ENCODE results near the gene LRP1. TPM values are rescaled to one million over a fixed set of nuclear protein-coding genes. Genes with fewer than 3 reads are reported as not detected.

LRP1 gene
- total RNA-seq, 1 donor from 2014 or later, result 369 TPM

DNA sequence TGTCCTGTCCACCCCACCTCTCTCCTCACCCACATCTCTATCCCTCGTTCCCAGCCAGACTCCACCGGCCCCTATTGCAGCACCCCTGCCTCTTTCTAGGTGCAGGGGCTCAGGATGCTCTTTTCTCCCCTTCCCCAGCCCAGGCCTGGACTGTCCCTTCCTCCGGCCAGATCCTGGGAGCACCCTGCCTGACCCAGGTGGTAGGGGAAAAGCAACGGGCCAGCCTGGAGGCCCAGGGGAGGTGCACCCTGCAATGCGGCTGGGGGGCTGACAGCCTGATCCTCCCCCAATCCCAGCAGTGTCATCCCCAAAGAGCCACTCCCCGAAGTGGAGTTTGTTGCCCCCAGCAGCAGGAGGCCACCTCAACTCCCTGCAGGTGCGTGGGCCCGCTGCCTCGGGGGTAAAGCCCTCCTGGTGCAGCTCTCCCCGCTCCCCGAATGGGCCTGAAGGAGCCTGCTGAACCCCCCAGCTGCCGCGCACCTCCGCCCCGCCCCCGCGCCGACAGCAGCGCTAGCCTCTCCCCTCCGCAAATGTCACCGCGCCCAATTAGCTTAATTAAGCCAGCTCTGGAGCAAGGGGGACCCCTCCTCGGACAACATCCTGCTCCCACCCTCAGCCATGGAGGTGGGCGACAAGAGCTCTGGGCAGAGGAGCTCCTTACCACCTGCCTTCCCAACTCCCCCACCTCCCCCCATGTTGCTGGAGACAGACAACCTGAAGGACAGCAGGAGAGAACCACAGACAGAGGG lies 93.1 kb downstream of the LRP1 start:
- Mint-ChIP-seq H3K27ac (ENCODE audit: unreplicated experiment) (no peak overlapping the region), H3K4me3 (ENCODE audit: unreplicated experiment) (no peak overlapping the region), H3K4me1 (ENCODE audit: low read depth, unreplicated experiment) (peaks cover 16% of the 10 kb centered on the region), H3K9me3 (ENCODE audit: unreplicated experiment) (peaks cover 4% of the 10 kb centered on the region), H3K36me3 (ENCODE audit: low read depth, unreplicated experiment) (peaks cover 8% of the 10 kb centered on the region), H3K27me3 (ENCODE audit: low read depth, unreplicated experiment) (peaks cover 79% of the 10 kb centered on the region)
- H3K4me2 ChIP-seq (ENCODE audit: low read length), result no peak overlapping the region
- H4K20me1 ChIP-seq (ENCODE audit: insufficient read depth, low read length), result peaks cover 36% of the 10 kb centered on the region
- H2AFZ ChIP-seq (ENCODE audit: low read depth, low read length), result no peak overlapping the region
- H3K9me3 ChIP-seq (ENCODE audit: insufficient read depth, low read depth, low read length), result peaks cover 3% of the 10 kb centered on the region
- TF ChIP-seq EZH2 (IDR thresholded peaks at IDR 0.05; ENCODE audit: insufficient read depth, low read length), result peak; percentile 69
- TF ChIP-seq, protein P1, sequence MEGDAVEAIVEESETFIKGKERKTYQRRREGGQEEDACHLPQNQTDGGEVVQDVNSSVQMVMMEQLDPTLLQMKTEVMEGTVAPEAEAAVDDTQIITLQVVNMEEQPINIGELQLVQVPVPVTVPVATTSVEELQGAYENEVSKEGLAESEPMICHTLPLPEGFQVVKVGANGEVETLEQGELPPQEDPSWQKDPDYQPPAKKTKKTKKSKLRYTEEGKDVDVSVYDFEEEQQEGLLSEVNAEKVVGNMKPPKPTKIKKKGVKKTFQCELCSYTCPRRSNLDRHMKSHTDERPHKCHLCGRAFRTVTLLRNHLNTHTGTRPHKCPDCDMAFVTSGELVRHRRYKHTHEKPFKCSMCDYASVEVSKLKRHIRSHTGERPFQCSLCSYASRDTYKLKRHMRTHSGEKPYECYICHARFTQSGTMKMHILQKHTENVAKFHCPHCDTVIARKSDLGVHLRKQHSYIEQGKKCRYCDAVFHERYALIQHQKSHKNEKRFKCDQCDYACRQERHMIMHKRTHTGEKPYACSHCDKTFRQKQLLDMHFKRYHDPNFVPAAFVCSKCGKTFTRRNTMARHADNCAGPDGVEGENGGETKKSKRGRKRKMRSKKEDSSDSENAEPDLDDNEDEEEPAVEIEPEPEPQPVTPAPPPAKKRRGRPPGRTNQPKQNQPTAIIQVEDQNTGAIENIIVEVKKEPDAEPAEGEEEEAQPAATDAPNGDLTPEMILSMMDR (IDR thresholded peaks at IDR 0.05; ENCODE audit: insufficient read depth, low read depth, low read length), result no peak
- H3K4me1 ChIP-seq (ENCODE audit: insufficient read depth, low read length), result peaks cover 8% of the 10 kb centered on the region
- DNase-seq (ENCODE audit: low read depth), result no peak
- H3K4me3 ChIP-seq (ENCODE audit: insufficient read depth, low read depth, low read length), result no peak overlapping the region
- no peak for FAIRE-seq
- no peaks in the 10 kb centered on the region for H3K79me2 ChIP-seq (ENCODE audit: insufficient read depth, low read length)
- H3K36me3 ChIP-seq (ENCODE audit: insufficient read depth, low read length), result no peaks in the 10 kb centered on the region
- peaks cover 69% of the 10 kb centered on the region for H3K27me3 ChIP-seq (ENCODE audit: insufficient read depth, low read length)
- no peak overlapping the region for H3K27ac ChIP-seq (ENCODE audit: low read depth, low read length)
- H3K9ac ChIP-seq (ENCODE audit: low read length), result no peak overlapping the region

DNA sequence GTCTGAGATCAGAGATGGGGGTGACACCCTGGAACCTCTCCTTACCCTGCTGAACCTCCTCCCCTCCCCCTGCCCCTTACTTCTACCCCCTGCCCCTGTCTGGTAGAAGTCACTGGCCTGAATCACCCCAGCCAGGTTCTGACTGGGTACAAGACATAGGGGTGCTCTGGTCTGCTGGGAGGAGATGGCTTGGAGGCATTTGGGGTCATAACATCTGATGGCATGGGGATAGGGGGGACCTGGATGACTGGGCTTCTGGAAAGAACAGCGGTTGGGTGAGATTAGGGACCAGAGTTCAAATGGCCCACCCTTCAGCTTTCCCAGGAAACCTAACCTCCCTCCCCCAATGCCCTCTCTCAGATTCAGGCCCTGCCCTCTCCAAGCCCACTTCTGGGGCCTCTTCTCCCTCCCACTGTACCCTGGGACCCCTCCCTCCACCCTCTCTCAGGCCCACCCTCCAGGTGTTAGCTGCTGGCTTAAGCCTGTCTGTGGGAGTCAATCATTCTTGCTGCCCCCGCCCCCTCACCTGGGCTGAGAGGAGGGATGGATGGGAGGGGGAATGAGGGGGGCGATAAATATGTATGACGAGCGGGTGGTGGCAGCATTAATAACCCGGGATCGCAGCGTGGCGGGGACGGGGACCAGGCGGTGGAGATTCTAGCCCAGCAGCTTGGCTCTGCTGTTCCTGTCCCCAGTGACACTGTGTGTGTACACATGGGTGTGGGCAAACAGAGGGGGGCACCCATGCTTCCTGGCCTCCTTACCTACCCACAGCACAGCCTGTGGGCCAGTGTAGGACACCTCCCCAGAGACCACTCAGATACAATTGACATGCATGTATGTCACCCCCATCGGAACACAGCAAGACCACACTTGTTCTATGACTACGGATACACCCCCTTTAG lies 94.3 kb downstream of the LRP1 start:
- H3K4me3 Mint-ChIP-seq (ENCODE audit: unreplicated experiment), result no peak overlapping the region
- H3K4me2 ChIP-seq (ENCODE audit: low read length), result no peak overlapping the region
- TF ChIP-seq EZH2 (IDR thresholded peaks at IDR 0.05; ENCODE audit: insufficient read depth, low read length), result no peak
- TF ChIP-seq, protein P1 (IDR thresholded peaks at IDR 0.05; ENCODE audit: insufficient read depth, low read depth, low read length), result no peak

More for the DNA sequence above, 94.3 kb downstream of the LRP1 start:
- peaks cover under 1% of the 10 kb centered on the region for H3K9me3 ChIP-seq (ENCODE audit: insufficient read depth, low read depth, low read length)
- peaks cover 21% of the 10 kb centered on the region for H3K4me1 Mint-ChIP-seq (ENCODE audit: low read depth, unreplicated experiment)
- H3K4me3 ChIP-seq (ENCODE audit: insufficient read depth, low read depth, low read length), result no peak overlapping the region
- no peak for FAIRE-seq
- H3K27ac ChIP-seq (ENCODE audit: low read depth, low read length), result no peak overlapping the region
- peaks cover 32% of the 10 kb centered on the region for H4K20me1 ChIP-seq (ENCODE audit: insufficient read depth, low read length)
- H3K4me1 ChIP-seq (ENCODE audit: insufficient read depth, low read length), result peaks cover 7% of the 10 kb centered on the region
- peaks cover 70% of the 10 kb centered on the region for H3K27me3 ChIP-seq (ENCODE audit: insufficient read depth, low read length)
- no peak overlapping the region for H2AFZ ChIP-seq (ENCODE audit: low read depth, low read length)
- H3K9ac ChIP-seq (ENCODE audit: low read length), result no peak overlapping the region
- no peak for DNase-seq (ENCODE audit: low read depth)
- peaks cover 8% of the 10 kb centered on the region for H3K36me3 Mint-ChIP-seq (ENCODE audit: low read depth, unreplicated experiment)
- no peak overlapping the region for H3K27ac Mint-ChIP-seq (ENCODE audit: unreplicated experiment)
- no peaks in the 10 kb centered on the region for H3K79me2 ChIP-seq (ENCODE audit: insufficient read depth, low read length)
- peaks cover 4% of the 10 kb centered on the region for H3K9me3 Mint-ChIP-seq (ENCODE audit: unreplicated experiment)
- H3K36me3 ChIP-seq (ENCODE audit: insufficient read depth, low read length), result no peaks in the 10 kb centered on the region
- peaks cover 81% of the 10 kb centered on the region for H3K27me3 Mint-ChIP-seq (ENCODE audit: low read depth, unreplicated experiment)

All from astrocyte (in vitro differentiated cells and primary cell).